Measurements from ENCODE around the gene CMSS1.

- TF ChIP-seq, protein P1, sequence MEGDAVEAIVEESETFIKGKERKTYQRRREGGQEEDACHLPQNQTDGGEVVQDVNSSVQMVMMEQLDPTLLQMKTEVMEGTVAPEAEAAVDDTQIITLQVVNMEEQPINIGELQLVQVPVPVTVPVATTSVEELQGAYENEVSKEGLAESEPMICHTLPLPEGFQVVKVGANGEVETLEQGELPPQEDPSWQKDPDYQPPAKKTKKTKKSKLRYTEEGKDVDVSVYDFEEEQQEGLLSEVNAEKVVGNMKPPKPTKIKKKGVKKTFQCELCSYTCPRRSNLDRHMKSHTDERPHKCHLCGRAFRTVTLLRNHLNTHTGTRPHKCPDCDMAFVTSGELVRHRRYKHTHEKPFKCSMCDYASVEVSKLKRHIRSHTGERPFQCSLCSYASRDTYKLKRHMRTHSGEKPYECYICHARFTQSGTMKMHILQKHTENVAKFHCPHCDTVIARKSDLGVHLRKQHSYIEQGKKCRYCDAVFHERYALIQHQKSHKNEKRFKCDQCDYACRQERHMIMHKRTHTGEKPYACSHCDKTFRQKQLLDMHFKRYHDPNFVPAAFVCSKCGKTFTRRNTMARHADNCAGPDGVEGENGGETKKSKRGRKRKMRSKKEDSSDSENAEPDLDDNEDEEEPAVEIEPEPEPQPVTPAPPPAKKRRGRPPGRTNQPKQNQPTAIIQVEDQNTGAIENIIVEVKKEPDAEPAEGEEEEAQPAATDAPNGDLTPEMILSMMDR (IDR thresholded peaks at IDR 0.05), result no peak
- TF ChIP-seq POLR2A (IDR thresholded peaks at IDR 0.05), result no peak
Observed at GRCh38 chr3:99852851-99853250, 35.2 kb downstream of the CMSS1 start.

Data from heart left ventricle (tissue), 13 donors.